WI38 (cell line): ENCODE results near the gene NKD1.

ENCODE experiments used
- H3K4me3 ChIP-seq: 2 replicates; pipeline ENCODE4 v1.5.1; 2011; ENCODE audit warnings: low read depth, mild to moderate bottlenecking, control low read depth, low read length
- TF ChIP-seq, protein P1 (sequence below): IDR thresholded peaks from 2 replicates; pipeline ENCODE4 v1.5.1; 2012; ENCODE audit warnings: low read depth, mild to moderate bottlenecking, control low read depth, low read length

The NKD1 gene

DNA sequence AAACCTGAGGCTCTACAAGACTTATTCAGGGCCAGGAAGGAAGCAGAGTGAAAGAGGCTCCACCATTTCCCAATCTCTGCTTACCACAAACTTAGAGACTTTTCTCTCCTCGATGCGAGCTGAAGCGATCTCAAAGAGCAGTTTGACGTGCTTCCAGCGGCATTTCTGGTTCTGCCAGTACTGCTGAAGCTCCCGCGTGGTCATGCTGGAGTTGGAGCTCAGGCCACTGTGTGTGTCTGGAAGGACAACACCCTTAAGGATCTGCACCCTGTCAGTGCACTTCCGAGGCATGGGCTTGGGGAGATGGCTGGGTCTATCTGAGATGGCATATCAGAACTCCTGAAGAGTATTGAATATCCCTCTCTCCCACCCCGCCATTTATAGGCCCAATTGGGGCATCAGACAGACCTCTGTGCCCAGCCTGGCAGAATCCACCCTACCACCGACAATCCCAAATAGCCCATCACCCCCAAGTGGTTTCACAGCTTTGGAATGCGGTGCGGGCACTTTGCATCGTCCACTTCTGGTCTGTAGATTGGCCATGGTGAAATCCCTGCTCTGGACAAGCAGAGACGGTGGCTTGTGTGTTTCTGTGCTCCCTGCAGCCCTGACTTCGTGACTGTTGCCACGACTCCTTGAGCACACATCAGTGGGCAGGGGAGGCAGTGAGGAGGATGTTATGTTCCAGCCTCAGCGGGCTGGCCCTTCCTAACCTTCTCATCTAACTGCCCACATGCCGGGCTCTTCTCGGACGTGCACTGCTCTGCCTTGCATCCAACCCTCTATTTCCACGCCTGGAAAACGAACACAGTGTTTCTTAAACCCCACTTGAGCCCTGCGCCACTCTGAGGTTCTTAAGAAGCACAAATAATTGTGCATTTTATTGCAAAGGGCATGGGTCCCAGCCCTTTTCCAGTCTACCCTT lies 127.8 kb downstream of the NKD1 start:
- TF ChIP-seq, protein P1, sequence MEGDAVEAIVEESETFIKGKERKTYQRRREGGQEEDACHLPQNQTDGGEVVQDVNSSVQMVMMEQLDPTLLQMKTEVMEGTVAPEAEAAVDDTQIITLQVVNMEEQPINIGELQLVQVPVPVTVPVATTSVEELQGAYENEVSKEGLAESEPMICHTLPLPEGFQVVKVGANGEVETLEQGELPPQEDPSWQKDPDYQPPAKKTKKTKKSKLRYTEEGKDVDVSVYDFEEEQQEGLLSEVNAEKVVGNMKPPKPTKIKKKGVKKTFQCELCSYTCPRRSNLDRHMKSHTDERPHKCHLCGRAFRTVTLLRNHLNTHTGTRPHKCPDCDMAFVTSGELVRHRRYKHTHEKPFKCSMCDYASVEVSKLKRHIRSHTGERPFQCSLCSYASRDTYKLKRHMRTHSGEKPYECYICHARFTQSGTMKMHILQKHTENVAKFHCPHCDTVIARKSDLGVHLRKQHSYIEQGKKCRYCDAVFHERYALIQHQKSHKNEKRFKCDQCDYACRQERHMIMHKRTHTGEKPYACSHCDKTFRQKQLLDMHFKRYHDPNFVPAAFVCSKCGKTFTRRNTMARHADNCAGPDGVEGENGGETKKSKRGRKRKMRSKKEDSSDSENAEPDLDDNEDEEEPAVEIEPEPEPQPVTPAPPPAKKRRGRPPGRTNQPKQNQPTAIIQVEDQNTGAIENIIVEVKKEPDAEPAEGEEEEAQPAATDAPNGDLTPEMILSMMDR, result no peak
- no peak overlapping the region for H3K4me3 ChIP-seq

- TF ChIP-seq, protein P1, result no peak
- H3K4me3 ChIP-seq, result no peak overlapping the region
Observed at GRCh38 chr16:50676684-50677225, 128.6 kb downstream of the NKD1 start.

- no peak overlapping the region for H3K4me3 ChIP-seq
- TF ChIP-seq, protein P1, result peak; percentile 32; the same call in 1 of the 2 replicates
Observed at GRCh38 chr16:50677351-50677750, 129.2 kb downstream of the NKD1 start.

- TF ChIP-seq, protein P1, result no peak
Observed at GRCh38 chr16:50678531-50678930, 130.3 kb downstream of the NKD1 start.

DNA sequence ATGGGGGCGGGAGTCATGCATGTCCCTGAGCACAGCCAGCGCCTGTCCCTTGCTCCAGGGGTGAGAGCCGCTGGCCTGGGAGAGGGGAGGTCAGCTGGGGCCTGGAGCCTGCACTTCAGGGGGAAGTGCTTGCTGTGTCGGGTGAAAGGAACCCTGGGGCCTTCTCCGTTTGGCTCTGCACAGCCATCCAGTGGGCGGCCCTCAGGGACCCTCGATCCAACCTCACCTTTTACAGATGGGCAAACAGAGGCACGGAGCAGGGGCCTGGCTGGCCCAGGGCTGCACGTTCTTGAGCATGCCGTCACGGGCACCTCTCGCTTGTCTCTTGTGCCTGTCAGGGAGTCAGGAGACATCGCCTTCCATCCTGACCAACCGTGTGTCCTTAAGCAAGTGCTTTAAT lies 131.1 kb downstream of the NKD1 start:
- H3K4me3 ChIP-seq, result no peak overlapping the region
- TF ChIP-seq, protein P1, result no peak

More at GRCh38 chr16:50678531-50678930, 130.3 kb downstream of the NKD1 start:
- no peak overlapping the region for H3K4me3 ChIP-seq

- H3K4me3 ChIP-seq, result no peak overlapping the region
- TF ChIP-seq, protein P1, result no peak
Observed at GRCh38 chr16:50679676-50680555, 131.7 kb downstream of the NKD1 start.
